DND-41 (cell line): ENCODE data around the gene GPC5.
"Not testable (repeated sequence)": the region's sequence is repeated elsewhere in the genome, so short reads cannot be mapped to it uniquely, and the experiment has no call there.

Experiments
- ATAC-seq: fragments of 200-7000 bp; cut with Tn5 transposase; 3 replicates; pipeline ENCODE4 v1.9.1; 2021; ENCODE audit warnings: low read depth; ENCODE audit not compliant: insufficient read depth
- DNase-seq: peaks from one replicate; pipeline ENCODE4 v3.0.0-alpha.2; 2020
- H2AFZ ChIP-seq: 2 replicates; pipeline ENCODE4 v1.6.0; 2012; ENCODE audit warnings: low read depth, low read length
- H3K27ac ChIP-seq: 2 replicates; pipeline ENCODE4 v1.5.1; 2012; ENCODE audit warnings: low read length, inconsistent platforms
- H3K27me3 ChIP-seq: fragments of 200-600 bp; sonication (generic); 2 replicates; pipeline ENCODE4 v1.6.0; 2012; ENCODE audit warnings: low read length, mild to moderate bottlenecking, inconsistent platforms; ENCODE audit not compliant: insufficient read depth, poor library complexity
- H3K36me3 ChIP-seq: 2 replicates; pipeline ENCODE4 v1.5.1; 2012; ENCODE audit warnings: low read length, inconsistent platforms; ENCODE audit not compliant: insufficient read depth
- H3K4me1 ChIP-seq: 2 replicates; pipeline ENCODE4 v1.5.1; 2012; ENCODE audit warnings: mild to moderate bottlenecking, low read length; ENCODE audit not compliant: insufficient read depth
- H3K4me2 ChIP-seq: 2 replicates; pipeline ENCODE4 v1.6.0; 2012; ENCODE audit warnings: mild to moderate bottlenecking, moderate library complexity, low read length, inconsistent platforms; ENCODE audit not compliant: insufficient read depth
- H3K4me3 ChIP-seq, 2 experiments: fragments of 200-600 bp in 1 of 2; shearing (Covaris generic) in 1 of 2; 2 replicates each; pipeline ENCODE4 v1.5.1; 2012 to 2016; ENCODE audit warnings: inconsistent platforms in 2 of 2, low read length in 2 of 2, mild to moderate bottlenecking in 2 of 2, low read depth in 1 of 2, moderate library complexity in 1 of 2
- H3K79me2 ChIP-seq: 2 replicates; pipeline ENCODE4 v1.6.0; 2012; ENCODE audit warnings: low read length, inconsistent platforms; ENCODE audit not compliant: insufficient read depth
- H3K9ac ChIP-seq: 2 replicates; pipeline ENCODE4 v1.6.0; 2012; ENCODE audit warnings: low read depth, mild to moderate bottlenecking, inconsistent platforms, low read length, moderate library complexity
- H3K9me3 ChIP-seq: 2 replicates; pipeline ENCODE4 v1.5.1; 2012; ENCODE audit warnings: low read length, moderate library complexity, mild to moderate bottlenecking, inconsistent platforms; ENCODE audit not compliant: insufficient read depth, severe bottlenecking
- H4K20me1 ChIP-seq: 2 replicates; pipeline ENCODE4 v1.6.0; 2012; ENCODE audit warnings: low read length; ENCODE audit not compliant: insufficient read depth
- CTCF ChIP-seq: IDR thresholded peaks from 2 replicates; pipeline ENCODE4 v1.5.1; 2012; ENCODE audit warnings: borderline replicate concordance, low read length, moderate library complexity, mild to moderate bottlenecking; ENCODE audit not compliant: poor library complexity, severe bottlenecking; ENCODE audit errors: extremely low read depth
- EZH2 ChIP-seq: IDR thresholded peaks from 3 replicates; pipeline ENCODE4 v1.6.1; 2012; ENCODE audit warnings: borderline replicate concordance, low read depth, mild to moderate bottlenecking, moderate library complexity, low read length, inconsistent platforms; ENCODE audit not compliant: severe bottlenecking

The GPC5 gene

GRCh38 chr13:91417660-91418325 is 19.4 kb downstream of the GPC5 start:
- Histone ChIP-seq H3K36me3 (no peaks in the 10 kb centered on the region), H3K9me3 (no peaks in the 10 kb centered on the region), H3K4me1 (no peaks in the 10 kb centered on the region), H3K4me2 (no peak overlapping the region), H3K4me3 (no peak overlapping the region), H2AFZ (no peak overlapping the region), H3K9ac (no peak overlapping the region), H4K20me1 (no peaks in the 10 kb centered on the region), H3K27me3 (no peaks in the 10 kb centered on the region), H3K27ac (no peak overlapping the region), H3K79me2 (no peaks in the 10 kb centered on the region)
- ATAC-seq, result no peak
- no peak for DNase-seq
- TF ChIP-seq CTCF, result no peak

- Histone ChIP-seq H3K9me3 (peaks cover 15% of the 10 kb centered on the region), H3K4me2 (no peak overlapping the region), H3K79me2 (no peaks in the 10 kb centered on the region), H3K9ac (no peak overlapping the region), H3K4me1 (no peaks in the 10 kb centered on the region), H3K27me3 (no peaks in the 10 kb centered on the region), H4K20me1 (no peaks in the 10 kb centered on the region), H3K27ac (no peak overlapping the region), H3K36me3 (no peaks in the 10 kb centered on the region), H3K4me3 (no peak overlapping the region), H2AFZ (no peak overlapping the region)
- no peak for ATAC-seq
- no peak for TF ChIP-seq CTCF
- no peak for TF ChIP-seq EZH2
- DNase-seq, result no peak
These were observed 28.5 kb downstream of the GPC5 start for GRCh38 chr13:91426913-91427312.

GRCh38 chr13:91438674-91439073 is 40.3 kb downstream of the GPC5 start:
- H3K36me3 ChIP-seq, H3K79me2 ChIP-seq, H3K27me3 ChIP-seq, DNase-seq, H3K4me1 ChIP-seq, H3K4me3 ChIP-seq, H2AFZ ChIP-seq, H3K9ac ChIP-seq, ATAC-seq, H3K27ac ChIP-seq, H3K4me2 ChIP-seq, H4K20me1 ChIP-seq, H3K9me3 ChIP-seq: not testable (repeated sequence)

GRCh38 chr13:91450913-91451312 is 52.5 kb downstream of the GPC5 start:
- no peak overlapping the region for H2AFZ ChIP-seq
- H3K4me1 ChIP-seq, result no peaks in the 10 kb centered on the region

More at GRCh38 chr13:91450913-91451312, 52.5 kb downstream of the GPC5 start:
- DNase-seq, result no peak
- Histone ChIP-seq H3K4me2 (no peak overlapping the region), H3K27ac (no peak overlapping the region), H4K20me1 (no peaks in the 10 kb centered on the region), H3K9ac (no peak overlapping the region), H3K4me3 (no peak overlapping the region), H3K9me3 (no peaks in the 10 kb centered on the region), H3K36me3 (no peaks in the 10 kb centered on the region), H3K27me3 (no peaks in the 10 kb centered on the region), H3K79me2 (no peaks in the 10 kb centered on the region)
- ATAC-seq, result no peak
- TF ChIP-seq CTCF (no peak), EZH2 (no peak)
